Retinal pigment epithelial cell (primary cell): ENCODE measurements around the gene TMCO1.
"Not testable (repeated sequence)": the region's sequence is repeated elsewhere in the genome, so short reads cannot be mapped to it uniquely, and the experiment has no call there.

ENCODE experiments used
- DNase-seq: peaks from one replicate; pipeline ENCODE4 v3.0.0-alpha.2; 2010; ENCODE audit warnings: low read depth
- H3K4me3 ChIP-seq: 2 replicates; pipeline ENCODE4 v1.5.1; 2011; ENCODE audit warnings: mild to moderate bottlenecking, low read length, control low read depth, moderate library complexity
- TF ChIP-seq, protein P1 (sequence below): conservative IDR thresholded peaks from 2 replicates; pipeline ENCODE4 v1.5.1; 2011; ENCODE audit warnings: low read depth, low read length, control low read depth, inconsistent platforms

TMCO1 gene

DNA sequence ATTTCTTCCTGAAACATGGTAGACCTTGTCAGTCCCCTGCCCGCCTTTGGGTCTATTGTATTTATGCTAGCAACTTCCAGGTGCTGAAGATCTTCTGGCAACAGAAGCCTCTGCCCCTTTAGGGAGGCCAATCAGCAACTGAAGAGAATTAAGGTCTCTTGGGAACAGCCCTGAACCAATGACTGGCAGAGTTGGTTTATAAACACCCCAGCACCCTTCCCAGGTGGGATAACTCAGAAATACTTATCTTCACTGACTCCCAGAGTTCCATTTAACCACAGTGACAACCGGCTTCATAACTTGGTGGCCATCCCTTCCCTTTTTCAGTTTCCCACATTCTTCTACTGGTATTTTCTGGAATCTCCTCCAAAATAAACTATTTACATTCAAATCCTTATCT, 27.2 kb upstream of the TMCO1 start:
- no peak for DNase-seq
- H3K4me3 ChIP-seq, result no peak overlapping the region
- TF ChIP-seq, protein P1, sequence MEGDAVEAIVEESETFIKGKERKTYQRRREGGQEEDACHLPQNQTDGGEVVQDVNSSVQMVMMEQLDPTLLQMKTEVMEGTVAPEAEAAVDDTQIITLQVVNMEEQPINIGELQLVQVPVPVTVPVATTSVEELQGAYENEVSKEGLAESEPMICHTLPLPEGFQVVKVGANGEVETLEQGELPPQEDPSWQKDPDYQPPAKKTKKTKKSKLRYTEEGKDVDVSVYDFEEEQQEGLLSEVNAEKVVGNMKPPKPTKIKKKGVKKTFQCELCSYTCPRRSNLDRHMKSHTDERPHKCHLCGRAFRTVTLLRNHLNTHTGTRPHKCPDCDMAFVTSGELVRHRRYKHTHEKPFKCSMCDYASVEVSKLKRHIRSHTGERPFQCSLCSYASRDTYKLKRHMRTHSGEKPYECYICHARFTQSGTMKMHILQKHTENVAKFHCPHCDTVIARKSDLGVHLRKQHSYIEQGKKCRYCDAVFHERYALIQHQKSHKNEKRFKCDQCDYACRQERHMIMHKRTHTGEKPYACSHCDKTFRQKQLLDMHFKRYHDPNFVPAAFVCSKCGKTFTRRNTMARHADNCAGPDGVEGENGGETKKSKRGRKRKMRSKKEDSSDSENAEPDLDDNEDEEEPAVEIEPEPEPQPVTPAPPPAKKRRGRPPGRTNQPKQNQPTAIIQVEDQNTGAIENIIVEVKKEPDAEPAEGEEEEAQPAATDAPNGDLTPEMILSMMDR, result no peak

DNA sequence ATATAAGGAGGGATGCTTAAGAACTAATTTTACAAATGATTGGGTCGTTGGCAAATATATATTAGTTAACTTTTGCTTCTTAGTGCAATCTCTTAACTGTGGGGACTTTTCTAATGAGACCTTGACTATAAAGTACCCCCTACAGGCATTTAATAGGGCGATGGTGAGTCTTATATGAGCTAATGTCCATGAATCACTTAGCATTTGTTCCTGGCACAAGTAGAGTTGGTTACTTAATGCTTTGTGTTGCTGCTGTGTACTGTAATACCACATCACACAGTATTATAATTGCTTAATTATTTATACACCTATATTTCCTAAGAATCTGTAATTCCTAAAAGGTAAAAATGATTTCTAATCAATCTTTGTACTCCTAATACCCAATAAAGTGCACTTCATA, 25.3 kb upstream of the TMCO1 start:
- no peak for DNase-seq
- H3K4me3 ChIP-seq, result no peak overlapping the region
- TF ChIP-seq, protein P1, result no peak

DNA sequence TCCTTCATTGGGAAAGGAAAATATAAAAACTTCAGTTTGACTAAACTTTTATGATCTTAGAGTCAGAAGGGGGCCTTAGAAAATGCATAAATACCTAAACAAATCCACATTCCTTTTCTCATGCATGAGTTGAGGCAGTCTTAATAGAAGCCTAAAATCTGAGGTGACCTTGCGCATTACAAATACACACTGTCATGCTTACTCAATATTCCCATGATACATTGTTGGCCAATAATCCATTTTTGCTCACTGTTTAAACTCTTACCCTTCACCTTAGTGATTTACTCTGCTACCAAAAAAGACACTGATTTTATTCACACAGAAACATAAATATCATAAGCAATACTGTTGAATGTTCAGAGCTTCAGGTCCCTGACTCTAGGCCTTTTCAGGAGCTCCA, 19.1 kb upstream of the TMCO1 start:
- no peak for DNase-seq
- no peak overlapping the region for H3K4me3 ChIP-seq
- TF ChIP-seq, protein P1, result no peak

DNA sequence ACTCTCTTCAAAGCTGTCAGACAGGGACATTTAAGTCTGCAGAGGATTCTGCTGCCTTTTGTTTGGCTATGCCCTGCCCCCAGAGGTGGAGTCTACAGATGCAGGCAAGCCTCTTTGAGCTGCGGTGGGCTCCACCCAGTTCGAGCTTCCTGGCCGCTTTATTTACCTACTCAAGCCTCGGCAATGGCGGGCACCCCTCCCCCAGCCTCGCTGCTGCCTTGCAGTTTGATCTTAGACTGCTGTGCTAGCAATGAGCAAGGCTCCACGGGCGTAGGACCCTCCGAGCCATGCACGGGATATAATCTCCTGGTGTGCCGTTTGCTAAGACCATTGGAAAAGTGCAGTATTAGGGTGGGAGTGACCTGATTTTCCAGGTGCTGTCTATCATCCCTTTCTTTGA, 14.9 kb upstream of the TMCO1 start:
- DNase-seq, H3K4me3 ChIP-seq: not testable (repeated sequence)

DNA sequence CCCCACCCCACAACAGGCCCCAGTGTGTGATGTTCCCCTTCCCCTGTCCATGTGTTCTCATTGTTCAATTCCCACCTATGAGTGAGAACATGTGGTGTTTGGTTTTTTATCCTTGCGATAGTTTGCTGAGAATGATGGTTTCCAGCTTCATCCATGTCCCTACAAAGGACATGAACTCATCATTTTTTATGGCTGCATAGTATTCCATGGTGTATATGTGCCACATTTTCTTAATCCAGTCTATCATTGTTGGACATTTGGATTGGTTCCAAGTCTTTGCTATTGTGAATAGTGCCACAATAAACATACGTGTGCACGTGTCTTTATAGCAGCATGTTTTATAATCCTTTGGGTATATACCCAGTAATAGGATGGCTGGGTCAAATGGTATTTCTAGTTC, 9.5 kb upstream of the TMCO1 start:
- not testable (repeated sequence) for H3K4me3 ChIP-seq, DNase-seq

DNA sequence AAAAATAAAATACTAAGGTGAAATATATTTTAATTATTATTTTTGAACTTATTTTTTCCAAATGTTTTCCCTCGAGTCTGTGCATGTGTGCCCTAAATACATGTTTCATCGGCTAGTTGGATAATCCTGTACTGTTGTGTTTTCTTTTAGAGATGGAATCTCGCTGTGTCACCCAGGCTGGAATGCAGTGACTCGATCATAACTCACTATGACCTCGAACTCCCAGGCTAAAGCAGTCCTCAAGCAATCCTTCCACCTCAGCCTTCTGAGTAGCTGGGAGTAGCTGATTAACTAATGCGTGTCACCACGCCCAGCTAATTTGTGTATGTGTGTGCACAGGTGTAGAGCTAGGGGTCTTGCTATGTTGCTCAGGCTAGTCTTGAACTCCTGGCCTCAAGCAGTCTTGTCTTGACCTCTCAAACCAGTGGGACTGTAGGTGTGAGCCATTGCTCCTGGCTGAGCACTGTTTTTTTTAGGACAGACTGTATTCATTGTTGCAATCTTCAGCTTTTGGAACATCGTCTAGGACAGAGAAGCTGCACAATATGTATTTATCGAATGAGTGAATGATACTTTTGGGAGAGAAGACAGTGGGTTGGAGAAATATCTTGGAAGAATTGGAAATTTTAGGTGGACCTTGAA, 4.8 kb upstream of the TMCO1 start:
- TF ChIP-seq, protein P1, result no peak
- peak; percentile 39 for DNase-seq

DNA sequence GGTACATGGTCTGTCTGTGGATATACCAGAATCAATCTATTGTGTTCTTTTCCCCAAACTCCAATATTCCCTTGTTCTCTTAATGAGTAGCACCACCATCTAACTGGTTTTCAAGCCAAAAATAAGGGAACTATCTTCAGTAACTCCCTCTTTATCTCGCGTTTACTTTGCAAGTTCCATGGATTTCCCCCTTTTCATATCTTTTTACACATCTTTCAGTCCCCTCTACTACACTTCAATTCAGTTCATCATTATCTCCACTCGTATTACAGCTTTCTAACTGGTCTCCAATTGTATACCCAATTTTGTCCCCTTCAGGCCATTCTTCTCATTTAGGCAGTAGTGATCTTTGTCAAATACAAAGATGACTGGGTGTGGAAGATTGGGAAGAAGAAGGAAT, 4.1 kb upstream of the TMCO1 start:
- no peak for DNase-seq
- no peak overlapping the region for H3K4me3 ChIP-seq
- TF ChIP-seq, protein P1, result no peak

More for the DNA sequence above, 4.8 kb upstream of the TMCO1 start:
- H3K4me3 ChIP-seq, result no peak overlapping the region

DNA sequence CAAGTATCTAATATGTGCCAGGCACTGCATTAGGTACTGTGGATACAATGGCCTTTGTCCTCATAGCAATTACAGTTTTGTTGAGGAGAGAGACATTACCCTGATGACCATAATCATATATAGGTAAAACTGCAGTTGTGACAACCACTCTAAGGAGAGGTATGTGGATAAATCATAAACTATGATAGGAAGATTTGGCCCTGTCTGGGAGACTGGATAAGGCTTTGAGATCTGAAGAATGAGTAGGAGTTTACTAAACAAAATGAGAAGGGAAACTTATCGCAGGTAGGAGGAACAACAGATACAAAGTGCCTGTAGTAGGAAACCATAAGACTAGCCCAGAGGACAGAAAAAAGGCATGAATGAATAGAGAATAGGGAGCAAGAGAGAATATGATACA, 4.4 kb downstream of the TMCO1 start:
- DNase-seq, result no peak
- H3K4me3 ChIP-seq, result no peak overlapping the region
- TF ChIP-seq, protein P1, result no peak
